WERI-Rb-1 (cell line): Measurements from ENCODE around the gene PTGS2.

Experiments used
- DNase-seq: peaks from one replicate; pipeline ENCODE4 v3.0.0-alpha.2; 2020
- H3K27ac ChIP-seq: fragments of 250-450 bp; sonication (Bioruptor Pico); 2 replicates; pipeline ENCODE4 v1.5.1; 2020; ENCODE audit warnings: mild to moderate bottlenecking, moderate library complexity
- H3K27me3 ChIP-seq: fragments of 250-450 bp; sonication (Bioruptor Pico); 2 replicates; pipeline ENCODE4 v1.5.1; 2021; ENCODE audit warnings: mild to moderate bottlenecking, low read depth, moderate library complexity; ENCODE audit not compliant: insufficient read depth, severe bottlenecking
- H3K36me3 ChIP-seq: fragments of 250-450 bp; sonication (Bioruptor Pico); 2 replicates; pipeline ENCODE4 v1.5.1; 2020; ENCODE audit warnings: mild to moderate bottlenecking, moderate library complexity
- H3K4me3 ChIP-seq: 2 replicates; pipeline ENCODE4 v1.5.1; 2011; ENCODE audit warnings: low read depth, mild to moderate bottlenecking, control low read depth, low read length
- H3K9me3 ChIP-seq: fragments of 250-450 bp; sonication (Bioruptor Pico); 2 replicates; pipeline ENCODE4 v1.5.1; 2021; ENCODE audit warnings: mild to moderate bottlenecking, moderate library complexity; ENCODE audit not compliant: severe bottlenecking
- CTCF ChIP-seq: IDR thresholded peaks from 2 replicates; pipeline ENCODE4 v1.5.1; 2011; ENCODE audit warnings: low read depth, mild to moderate bottlenecking, control low read depth, inconsistent platforms, low read length

Gene PTGS2

GRCh38 chr1:186680245-186681061 lies at the start of gene PTGS2:
TSS of gene PTGS2 (minus strand) at chr1:186680423. CDS start at chr1:186680290, 133 bp downstream.
- peak; percentile 70 for TF ChIP-seq CTCF
- H3K9me3 ChIP-seq = no peaks in the 10 kb centered on the region
- no peaks in the 10 kb centered on the region for H3K27me3 ChIP-seq
- peak within 1 kb of the TSS; percentile 80 for H3K4me3 ChIP-seq
- peak within 1 kb of the TSS; percentile 73 for H3K27ac ChIP-seq
- H3K36me3 ChIP-seq = no peaks in the 10 kb centered on the region
- DNase-seq = peak; percentile 77

GRCh38 chr1:186722711-186723309 lies 42.6 kb upstream of the PTGS2 start:
- no peak overlapping the region for H3K4me3 ChIP-seq
- H3K27me3 ChIP-seq = no peaks in the 10 kb centered on the region
- no peaks in the 10 kb centered on the region for H3K9me3 ChIP-seq
- peak; percentile 22 for DNase-seq
- no peaks in the 10 kb centered on the region for H3K36me3 ChIP-seq
- no peak overlapping the region for H3K27ac ChIP-seq
- peak; percentile 54 for TF ChIP-seq CTCF

GRCh38 chr1:186717286-186717685 lies 37.1 kb upstream of the PTGS2 start:
- H3K36me3 ChIP-seq = no peaks in the 10 kb centered on the region
- H3K9me3 ChIP-seq = no peaks in the 10 kb centered on the region
- DNase-seq = no peak
- no peak overlapping the region for H3K27ac ChIP-seq
- H3K4me3 ChIP-seq = no peak overlapping the region
- no peak for TF ChIP-seq CTCF
- H3K27me3 ChIP-seq = no peaks in the 10 kb centered on the region

GRCh38 chr1:186715887-186716809 lies 35.9 kb upstream of the PTGS2 start:
- no peaks in the 10 kb centered on the region for H3K27me3 ChIP-seq
- no peak overlapping the region for H3K4me3 ChIP-seq
- no peak for DNase-seq
- TF ChIP-seq CTCF = no peak
- H3K27ac ChIP-seq = no peak overlapping the region
- H3K9me3 ChIP-seq = no peaks in the 10 kb centered on the region
- H3K36me3 ChIP-seq = no peaks in the 10 kb centered on the region

GRCh38 chr1:186710696-186711095 lies 30.5 kb upstream of the PTGS2 start:
- no peak overlapping the region for H3K4me3 ChIP-seq
- H3K9me3 ChIP-seq = no peaks in the 10 kb centered on the region
- no peak overlapping the region for H3K27ac ChIP-seq
- DNase-seq = no peak
- TF ChIP-seq CTCF = no peak
- no peaks in the 10 kb centered on the region for H3K36me3 ChIP-seq
- no peaks in the 10 kb centered on the region for H3K27me3 ChIP-seq
